MM.1S (cell line): Measurements from ENCODE around the gene NTRK3.

Source experiments
- DNase-seq: peaks from one replicate; pipeline ENCODE4 v3.0.0-alpha.2; 2015
- H2AFZ ChIP-seq: fragments of 300-600 bp; sonication (generic); 2 replicates; pipeline ENCODE4 v1.6.0; 2016; ENCODE audit warnings: antibody characterized with exemption, low read length
- H3F3A ChIP-seq: fragments of 300-600 bp; sonication (generic); 2 replicates; pipeline ENCODE4 v1.6.1; 2016; ENCODE audit warnings: mild to moderate bottlenecking, antibody characterized with exemption, low read length, moderate library complexity, mixed read lengths; ENCODE audit not compliant: insufficient read depth
- H3K27ac ChIP-seq: fragments of 300-600 bp; sonication (generic); 2 replicates; pipeline ENCODE4 v1.5.1; 2016; ENCODE audit warnings: mild to moderate bottlenecking, low read length
- H3K27me3 ChIP-seq: fragments of 300-600 bp; sonication (generic); replicated peaks from 2 replicates; pipeline ENCODE4 v1.6.0; 2016; ENCODE audit warnings: low read length; ENCODE audit not compliant: insufficient read depth
- H3K36me3 ChIP-seq: fragments of 300-600 bp; sonication (generic); replicated peaks from 2 replicates; pipeline ENCODE4 v1.6.1; 2016; ENCODE audit warnings: mild to moderate bottlenecking, low read length, mixed read lengths; ENCODE audit not compliant: insufficient read depth
- H3K4me1 ChIP-seq: fragments of 300-600 bp; sonication (generic); 2 replicates; pipeline ENCODE4 v1.6.1; 2016; ENCODE audit warnings: low read length, mixed read lengths
- H3K4me2 ChIP-seq: fragments of 300-600 bp; sonication (generic); 2 replicates; pipeline ENCODE4 v1.6.0; 2016; ENCODE audit warnings: low read depth, low read length
- H3K4me3 ChIP-seq: fragments of 300-600 bp; sonication (generic); 2 replicates; pipeline ENCODE4 v1.5.1; 2016; ENCODE audit warnings: low read length, mixed read lengths
- H3K79me2 ChIP-seq: fragments of 300-600 bp; sonication (generic); 2 replicates; pipeline ENCODE4 v1.6.1; 2016; ENCODE audit warnings: mixed run types, low read length, mixed read lengths
- H3K9ac ChIP-seq: fragments of 300-600 bp; sonication (generic); 2 replicates; pipeline ENCODE4 v1.6.1; 2016; ENCODE audit warnings: low read length, mixed read lengths
- H3K9me2 ChIP-seq: fragments of 300-600 bp; sonication (generic); replicated peaks from 2 replicates; pipeline ENCODE4 v1.6.1; 2016; ENCODE audit warnings: mild to moderate bottlenecking, low read length, mixed read lengths; ENCODE audit not compliant: insufficient read depth
- H3K9me3 ChIP-seq: fragments of 300-600 bp; sonication (generic); replicated peaks from 2 replicates; pipeline ENCODE4 v1.6.1; 2016; ENCODE audit warnings: mild to moderate bottlenecking, low read length, mixed read lengths; ENCODE audit not compliant: insufficient read depth
- H4K20me1 ChIP-seq: fragments of 300-600 bp; sonication (generic); 2 replicates; pipeline ENCODE4 v1.6.1; 2016; ENCODE audit warnings: mild to moderate bottlenecking, low read length, moderate library complexity, mixed read lengths; ENCODE audit not compliant: insufficient read depth
- EZH2 ChIP-seq: fragments of 300-600 bp; sonication (generic); optimal IDR thresholded peaks from 2 replicates; pipeline ENCODE3; 2017; ENCODE audit warnings: low read depth, mild to moderate bottlenecking, antibody characterized with exemption, low read length, mixed read lengths
- EZH2phosphoT487 ChIP-seq: fragments of 300-600 bp; sonication (generic); IDR thresholded peaks from 2 replicates; pipeline ENCODE4 v1.6.1; 2018; ENCODE audit warnings: antibody characterized with exemption, low read length
- TF ChIP-seq, protein P1 (sequence below): fragments of 300-600 bp; sonication (generic); IDR thresholded peaks from 2 replicates; pipeline ENCODE4 v1.5.1; 2016; ENCODE audit warnings: antibody characterized with exemption, low read length, mixed read lengths

NTRK3 gene

DNA sequence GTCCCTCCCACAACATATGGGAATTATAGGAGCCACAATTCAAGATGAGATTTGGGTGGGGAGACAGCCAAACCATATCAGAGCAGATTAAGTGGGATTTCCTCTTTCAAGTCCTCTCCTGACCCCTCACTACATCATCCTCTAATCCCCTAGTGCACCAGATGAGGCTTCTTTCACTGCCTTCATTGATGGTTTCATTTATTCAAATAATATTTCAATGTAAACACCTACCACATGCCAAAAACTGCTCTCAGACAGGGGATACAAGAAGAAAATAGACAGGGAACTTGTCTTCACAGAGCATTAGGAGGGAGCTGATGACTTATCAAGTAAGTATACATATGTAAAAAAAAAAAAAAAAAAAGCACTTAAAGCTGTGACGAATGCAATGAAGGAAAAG is 180.2 kb downstream of the NTRK3 start:
- Histone ChIP-seq H3K4me2 (no peak overlapping the region), H3K27ac (no peak overlapping the region), H3K79me2 (no peaks in the 10 kb centered on the region), H3K9me3 (no peaks in the 10 kb centered on the region), H3K4me1 (no peaks in the 10 kb centered on the region), H3F3A (no peaks in the 10 kb centered on the region), H4K20me1 (no peaks in the 10 kb centered on the region), H3K36me3 (no peaks in the 10 kb centered on the region), H2AFZ (no peak overlapping the region), H3K27me3 (no peaks in the 10 kb centered on the region), H3K9ac (no peak overlapping the region), H3K9me2 (no peaks in the 10 kb centered on the region), H3K4me3 (no peak overlapping the region)
- TF ChIP-seq, protein P1, sequence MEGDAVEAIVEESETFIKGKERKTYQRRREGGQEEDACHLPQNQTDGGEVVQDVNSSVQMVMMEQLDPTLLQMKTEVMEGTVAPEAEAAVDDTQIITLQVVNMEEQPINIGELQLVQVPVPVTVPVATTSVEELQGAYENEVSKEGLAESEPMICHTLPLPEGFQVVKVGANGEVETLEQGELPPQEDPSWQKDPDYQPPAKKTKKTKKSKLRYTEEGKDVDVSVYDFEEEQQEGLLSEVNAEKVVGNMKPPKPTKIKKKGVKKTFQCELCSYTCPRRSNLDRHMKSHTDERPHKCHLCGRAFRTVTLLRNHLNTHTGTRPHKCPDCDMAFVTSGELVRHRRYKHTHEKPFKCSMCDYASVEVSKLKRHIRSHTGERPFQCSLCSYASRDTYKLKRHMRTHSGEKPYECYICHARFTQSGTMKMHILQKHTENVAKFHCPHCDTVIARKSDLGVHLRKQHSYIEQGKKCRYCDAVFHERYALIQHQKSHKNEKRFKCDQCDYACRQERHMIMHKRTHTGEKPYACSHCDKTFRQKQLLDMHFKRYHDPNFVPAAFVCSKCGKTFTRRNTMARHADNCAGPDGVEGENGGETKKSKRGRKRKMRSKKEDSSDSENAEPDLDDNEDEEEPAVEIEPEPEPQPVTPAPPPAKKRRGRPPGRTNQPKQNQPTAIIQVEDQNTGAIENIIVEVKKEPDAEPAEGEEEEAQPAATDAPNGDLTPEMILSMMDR: no peak
- TF ChIP-seq EZH2phosphoT487: no peak
- no peak for TF ChIP-seq EZH2
- no peak for DNase-seq

DNA sequence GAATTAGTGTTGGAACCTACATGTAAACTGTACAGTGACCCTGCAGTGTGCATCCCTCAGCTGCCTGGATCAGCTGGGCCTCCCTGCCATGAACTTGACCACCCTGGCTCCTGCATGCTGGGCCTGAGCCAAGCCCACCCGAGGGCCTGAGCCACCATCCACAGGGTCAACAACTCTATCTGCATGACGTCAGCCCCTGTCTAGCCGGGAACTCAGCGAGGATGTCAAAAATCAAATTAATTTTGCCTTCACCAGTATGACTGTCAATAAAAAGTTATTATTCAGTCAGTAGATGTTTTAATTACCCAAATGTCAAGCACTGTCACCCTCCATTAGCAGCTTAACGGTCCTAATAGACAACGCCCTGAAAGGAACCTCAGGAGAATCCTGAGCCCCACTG is 181.4 kb downstream of the NTRK3 start:
- TF ChIP-seq EZH2phosphoT487: no peak
- Histone ChIP-seq H3K9me3 (no peaks in the 10 kb centered on the region), H3K27ac (no peak overlapping the region), H3K27me3 (no peaks in the 10 kb centered on the region), H2AFZ (no peak overlapping the region), H3K9me2 (no peaks in the 10 kb centered on the region), H3K9ac (no peak overlapping the region), H3F3A (no peaks in the 10 kb centered on the region), H3K4me3 (no peak overlapping the region), H4K20me1 (no peaks in the 10 kb centered on the region), H3K36me3 (no peaks in the 10 kb centered on the region), H3K4me2 (no peak overlapping the region), H3K79me2 (no peaks in the 10 kb centered on the region), H3K4me1 (no peaks in the 10 kb centered on the region)
- no peak for DNase-seq

DNA sequence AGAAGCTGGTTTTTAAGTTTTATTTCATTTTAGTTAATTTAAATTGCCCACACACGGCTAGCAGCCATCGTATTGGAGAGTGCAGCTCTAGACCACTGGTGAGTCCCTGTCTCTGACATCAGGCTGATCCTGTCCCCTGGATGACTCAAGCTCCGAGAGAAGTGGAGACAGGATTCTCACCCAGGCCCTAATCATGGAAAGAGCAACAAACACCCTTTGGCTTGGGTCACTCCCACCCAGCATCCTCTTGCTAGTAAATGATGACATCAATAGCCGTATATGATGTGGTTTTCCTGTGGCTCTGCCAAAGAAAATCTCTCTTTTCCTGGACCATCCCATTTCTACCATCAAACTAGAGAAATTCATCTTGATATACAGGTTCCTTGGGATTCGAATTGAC is 182.2 kb downstream of the NTRK3 start:
- Histone ChIP-seq H3F3A (no peaks in the 10 kb centered on the region), H3K36me3 (no peaks in the 10 kb centered on the region), H3K79me2 (no peaks in the 10 kb centered on the region), H3K9me3 (no peaks in the 10 kb centered on the region), H3K4me1 (no peaks in the 10 kb centered on the region), H3K27me3 (no peaks in the 10 kb centered on the region), H3K4me3 (no peak overlapping the region), H3K9ac (no peak overlapping the region), H3K27ac (no peak overlapping the region), H4K20me1 (no peaks in the 10 kb centered on the region), H3K9me2 (no peaks in the 10 kb centered on the region), H2AFZ (no peak overlapping the region), H3K4me2 (no peak overlapping the region)
- TF ChIP-seq EZH2 (no peak), EZH2phosphoT487 (no peak)
- TF ChIP-seq, protein P1: no peak
- no peak for DNase-seq

DNA sequence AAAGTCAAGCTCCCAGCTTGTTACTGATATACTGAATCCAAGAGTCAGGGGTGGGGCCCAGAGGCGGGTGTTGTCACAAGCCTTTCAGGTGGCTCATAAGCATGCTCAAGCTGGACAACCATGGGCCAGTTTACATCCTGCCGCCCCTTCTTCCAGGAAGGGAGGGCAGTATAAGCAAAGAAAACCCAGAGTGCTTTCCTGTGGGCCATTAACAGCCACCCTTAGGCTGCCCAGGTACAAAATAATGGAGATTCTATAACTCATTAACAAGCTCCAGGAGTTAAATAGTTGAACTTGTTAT is 183.2 kb downstream of the NTRK3 start:
- no peak for DNase-seq
- no peak overlapping the region for H3K9ac ChIP-seq

More for the DNA sequence above, 183.2 kb downstream of the NTRK3 start:
- Histone ChIP-seq H4K20me1 (no peaks in the 10 kb centered on the region), H3K9me2 (no peaks in the 10 kb centered on the region), H3K9me3 (no peaks in the 10 kb centered on the region), H3K4me1 (no peaks in the 10 kb centered on the region), H3K4me2 (no peak overlapping the region), H3F3A (no peaks in the 10 kb centered on the region), H2AFZ (no peak overlapping the region), H3K27me3 (no peaks in the 10 kb centered on the region), H3K36me3 (no peaks in the 10 kb centered on the region), H3K4me3 (no peak overlapping the region), H3K79me2 (no peaks in the 10 kb centered on the region), H3K27ac (no peak overlapping the region)
- no peak for TF ChIP-seq EZH2phosphoT487
- TF ChIP-seq, protein P1: no peak
- no peak for TF ChIP-seq EZH2
